ENCODE data around the gene VWF. TPM values are rescaled to one million over a fixed set of nuclear protein-coding genes. Genes with fewer than 3 reads are reported as not detected.
"Not testable (repeated sequence)": the region's sequence is repeated elsewhere in the genome, so short reads cannot be mapped to it uniquely, and the experiment has no call there.

VWF gene
- total RNA-seq, 1 experiment from 2014 or later = 0.03 TPM

- no peaks in the 10 kb centered on the region for H3K9me3 ChIP-seq
- H3K27me3 ChIP-seq = no peaks in the 10 kb centered on the region
- no peak overlapping the region for H3K4me3 ChIP-seq
- H3K36me3 ChIP-seq = no peaks in the 10 kb centered on the region
- DNase-seq = no peak
These were observed 3.5 kb downstream of the VWF start for GRCh38 chr12:6120796-6121473.

DNA sequence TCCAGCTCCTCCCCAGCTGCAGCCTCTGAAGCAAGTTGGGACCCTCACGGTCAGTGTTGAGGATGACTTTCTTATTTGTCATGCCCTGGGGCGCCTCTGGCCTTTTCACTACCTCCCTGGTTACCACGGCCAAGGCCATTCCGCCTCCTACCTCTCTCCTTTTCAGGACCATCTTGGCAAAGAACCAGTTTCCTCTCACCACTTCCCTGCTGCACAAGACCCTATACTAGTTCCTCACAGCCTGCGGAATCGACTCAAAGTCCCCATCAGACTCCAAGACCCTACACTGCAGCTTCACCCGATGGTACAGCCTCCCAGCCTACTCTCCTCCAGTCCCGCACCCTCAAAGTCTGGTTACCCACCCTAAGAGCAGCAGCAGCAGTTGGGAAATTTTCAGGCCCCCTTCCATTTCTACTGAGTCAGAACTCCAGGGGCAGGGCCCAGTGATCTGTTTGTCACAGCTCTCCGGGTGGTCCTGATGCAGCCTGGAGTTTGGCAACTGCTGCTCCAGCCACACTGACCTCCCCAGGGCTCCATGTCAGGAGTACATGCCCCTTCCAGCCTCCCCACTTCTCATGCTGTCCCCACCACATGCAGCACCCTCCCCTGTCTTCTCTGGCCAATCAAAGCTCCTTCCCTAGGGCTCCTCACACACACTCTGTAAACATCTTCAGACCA is 5.4 kb downstream of the VWF start:
- DNase-seq = peak; percentile 24
- Histone ChIP-seq H3K36me3 (no peaks in the 10 kb centered on the region), H3K9me3 (no peaks in the 10 kb centered on the region), H3K4me3 (no peak overlapping the region), H3K27me3 (no peaks in the 10 kb centered on the region)

DNA sequence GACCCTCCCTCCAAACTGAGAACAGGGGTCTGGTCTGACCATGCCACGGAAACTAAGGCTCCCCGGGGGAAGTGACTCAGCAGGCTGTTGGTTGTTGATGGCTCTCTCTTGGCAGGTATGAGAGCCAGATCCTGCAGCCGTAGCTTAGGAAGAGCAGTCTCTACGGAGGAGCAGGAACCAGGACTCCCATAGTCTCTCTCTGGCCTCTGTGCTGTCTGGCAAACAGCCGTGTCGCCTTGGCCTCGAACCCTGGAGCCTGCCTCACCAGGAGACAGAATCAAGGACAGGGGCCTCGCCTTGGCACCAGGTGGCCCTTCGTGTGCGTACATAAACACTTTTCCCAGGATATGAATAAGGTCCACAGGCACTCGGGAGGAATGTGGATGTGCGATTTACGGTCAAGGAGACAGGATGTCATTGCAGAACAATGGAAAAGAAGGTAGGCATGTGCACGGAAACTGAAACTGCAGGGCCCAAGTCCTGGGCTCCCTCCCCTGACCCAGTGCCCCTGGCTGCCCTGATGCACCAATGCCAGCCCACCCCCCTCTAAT is 7.9 kb downstream of the VWF start:
- H3K9me3 ChIP-seq = no peaks in the 10 kb centered on the region
- no peaks in the 10 kb centered on the region for H3K36me3 ChIP-seq
- H3K4me3 ChIP-seq = no peak overlapping the region
- DNase-seq = peak; percentile 28
- no peaks in the 10 kb centered on the region for H3K27me3 ChIP-seq

DNA sequence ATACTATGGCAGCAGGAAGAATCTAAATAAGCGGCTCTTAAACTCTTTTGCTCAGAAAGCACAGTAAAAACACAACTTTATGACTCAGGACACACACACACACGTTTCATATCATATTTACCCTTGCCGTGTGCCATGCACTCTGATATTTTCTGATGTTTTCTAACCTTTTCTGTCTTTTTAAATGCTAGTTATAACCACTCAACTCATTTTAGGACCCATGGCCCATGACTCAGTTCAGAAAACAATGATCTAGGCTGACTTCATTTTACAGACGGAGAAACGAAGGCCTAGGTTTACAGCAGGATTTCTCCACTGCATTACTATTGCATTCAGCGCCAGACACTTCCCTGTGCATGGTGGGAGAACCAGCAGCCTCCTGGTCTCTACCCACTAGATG is 9.1 kb downstream of the VWF start:
- Histone ChIP-seq H3K36me3 (no peaks in the 10 kb centered on the region), H3K4me3 (no peak overlapping the region), H3K9me3 (peaks cover 2% of the 10 kb centered on the region), H3K27me3 (no peaks in the 10 kb centered on the region)
- DNase-seq = no peak

GRCh38 chr12:6114476-6114870 is 10.0 kb downstream of the VWF start:
- no peak overlapping the region for H3K4me3 ChIP-seq
- no peaks in the 10 kb centered on the region for H3K36me3 ChIP-seq
- no peaks in the 10 kb centered on the region for H3K27me3 ChIP-seq
- no peak for DNase-seq
- peaks cover 11% of the 10 kb centered on the region for H3K9me3 ChIP-seq

- Histone ChIP-seq H3K4me3 (no peak overlapping the region), H3K9me3 (peaks cover 11% of the 10 kb centered on the region), H3K36me3 (no peaks in the 10 kb centered on the region), H3K27me3 (no peaks in the 10 kb centered on the region)
- no peak for DNase-seq
These were observed 10.6 kb downstream of the VWF start for GRCh38 chr12:6113691-6114475.

- H3K9me3 ChIP-seq = peaks cover 11% of the 10 kb centered on the region
- DNase-seq = no peak
- no peaks in the 10 kb centered on the region for H3K27me3 ChIP-seq
- H3K36me3 ChIP-seq = no peaks in the 10 kb centered on the region
- H3K4me3 ChIP-seq = no peak overlapping the region
These were observed 12.5 kb downstream of the VWF start for GRCh38 chr12:6112004-6112403.

GRCh38 chr12:6110006-6110405 is 14.5 kb downstream of the VWF start:
- peaks cover 11% of the 10 kb centered on the region for H3K9me3 ChIP-seq
- no peaks in the 10 kb centered on the region for H3K27me3 ChIP-seq
- H3K4me3 ChIP-seq = no peak overlapping the region
- DNase-seq = peak; percentile 15
- H3K36me3 ChIP-seq = no peaks in the 10 kb centered on the region

- DNase-seq = no peak
- no peaks in the 10 kb centered on the region for H3K27me3 ChIP-seq
- H3K36me3 ChIP-seq = no peaks in the 10 kb centered on the region
- peaks cover 11% of the 10 kb centered on the region for H3K9me3 ChIP-seq
- H3K4me3 ChIP-seq = no peak overlapping the region
These were observed 18.3 kb downstream of the VWF start for GRCh38 chr12:6106218-6106617.

DNA sequence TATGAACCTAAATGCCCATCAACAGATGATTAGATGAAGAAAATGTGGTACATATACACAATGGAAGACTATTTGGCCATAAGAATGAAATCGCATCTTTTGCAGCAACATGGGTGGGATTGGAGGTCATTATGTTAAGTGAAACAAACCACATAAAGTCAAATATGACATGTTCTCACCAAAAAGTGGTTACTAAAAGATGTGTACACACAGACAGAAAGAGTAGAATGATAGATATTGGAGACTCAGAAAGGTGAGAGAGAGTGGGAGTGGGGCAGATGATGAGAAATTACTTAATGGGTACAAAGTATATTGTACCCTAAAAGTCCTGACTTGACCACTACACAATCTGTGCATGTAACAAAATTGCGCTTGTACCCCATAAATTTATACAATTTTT is 19.6 kb downstream of the VWF start:
- no peaks in the 10 kb centered on the region for H3K27me3 ChIP-seq
- H3K36me3 ChIP-seq = no peaks in the 10 kb centered on the region
- H3K9me3 ChIP-seq = peaks cover 6% of the 10 kb centered on the region
- DNase-seq = no peak
- no peak overlapping the region for H3K4me3 ChIP-seq

DNA sequence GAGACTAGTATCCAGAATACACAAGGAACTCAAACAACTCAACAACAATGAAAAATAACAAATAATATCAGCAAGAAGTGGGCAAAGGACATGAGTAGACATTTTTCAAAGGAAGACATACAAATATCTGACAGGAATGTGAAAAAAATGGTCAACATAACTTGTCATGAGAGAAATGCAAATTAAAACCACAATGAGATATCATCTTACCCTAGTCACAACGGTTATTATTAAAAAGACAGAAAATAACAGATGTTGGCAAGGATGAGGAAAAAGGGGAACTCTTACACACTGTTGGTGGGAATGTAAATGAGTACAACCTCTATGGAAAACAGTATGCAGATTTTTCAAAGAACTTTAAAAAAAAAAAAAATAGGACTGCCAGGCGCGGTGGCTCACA is 20.4 kb downstream of the VWF start:
- no peak for DNase-seq
- H3K36me3 ChIP-seq = no peaks in the 10 kb centered on the region
- H3K4me3 ChIP-seq = no peak overlapping the region
- no peaks in the 10 kb centered on the region for H3K27me3 ChIP-seq
- H3K9me3 ChIP-seq = 0 out of 2 replicates have a peak, but pooled peaks cover 3% of the 10 kb centered on the region

GRCh38 chr12:6102021-6102420 is 22.4 kb downstream of the VWF start:
- not testable (repeated sequence) for H3K4me3 ChIP-seq, H3K36me3 ChIP-seq, H3K9me3 ChIP-seq, DNase-seq, H3K27me3 ChIP-seq

DNA sequence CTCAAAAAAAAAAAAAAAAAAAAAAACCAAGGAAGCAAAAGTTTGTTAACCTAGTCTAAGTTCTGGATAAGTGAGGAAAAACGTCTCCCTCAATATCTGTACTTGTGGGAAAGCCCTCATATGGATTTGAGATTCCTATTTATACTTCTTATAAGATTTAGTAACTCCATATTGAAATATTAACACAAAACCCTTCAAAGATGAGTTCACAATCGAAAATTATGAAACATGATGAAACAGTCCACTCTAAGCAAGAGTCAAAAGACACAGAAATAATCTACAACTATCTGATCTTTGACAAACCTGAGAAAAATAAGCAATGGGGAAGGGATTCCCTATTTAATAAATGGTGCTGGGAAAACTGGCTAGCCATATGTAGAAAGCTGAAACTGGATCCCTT is 25.2 kb downstream of the VWF start:
- no peaks in the 10 kb centered on the region for H3K27me3 ChIP-seq
- DNase-seq = no peak
- H3K9me3 ChIP-seq = 0 out of 2 replicates have a peak, but pooled peaks cover 3% of the 10 kb centered on the region
- no peak overlapping the region for H3K4me3 ChIP-seq
- H3K36me3 ChIP-seq = no peaks in the 10 kb centered on the region

DNA sequence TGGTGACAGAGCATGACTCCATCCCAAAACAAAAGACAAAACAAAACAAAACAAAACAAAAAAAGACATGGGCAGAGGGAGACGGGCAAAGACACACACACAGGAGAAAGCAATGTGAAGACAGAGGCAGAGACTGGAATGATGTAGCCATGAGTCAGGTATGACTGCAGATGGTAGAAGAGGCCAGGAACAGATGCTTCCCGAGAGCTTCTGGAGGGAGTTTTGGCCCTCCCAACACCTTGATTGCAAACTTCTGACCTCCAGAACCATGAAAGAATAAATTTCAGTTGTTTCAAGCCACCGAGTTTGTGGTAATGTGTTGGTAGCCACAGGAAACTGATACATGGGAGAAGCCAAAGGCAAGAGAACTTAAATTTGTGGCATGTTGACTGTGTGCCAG is 27.1 kb downstream of the VWF start:
- Histone ChIP-seq H3K9me3 (0 out of 2 replicates have a peak, but pooled peaks cover 3% of the 10 kb centered on the region), H3K4me3 (no peak overlapping the region), H3K27me3 (no peaks in the 10 kb centered on the region), H3K36me3 (no peaks in the 10 kb centered on the region)
- DNase-seq = peak; percentile 68

GRCh38 chr12:6096527-6096926 is 27.9 kb downstream of the VWF start:
- no peaks in the 10 kb centered on the region for H3K27me3 ChIP-seq
- DNase-seq = no peak
- H3K4me3 ChIP-seq = no peak overlapping the region
- H3K36me3 ChIP-seq = no peaks in the 10 kb centered on the region
- 0 out of 2 replicates have a peak, but pooled peaks cover 3% of the 10 kb centered on the region for H3K9me3 ChIP-seq

DNA sequence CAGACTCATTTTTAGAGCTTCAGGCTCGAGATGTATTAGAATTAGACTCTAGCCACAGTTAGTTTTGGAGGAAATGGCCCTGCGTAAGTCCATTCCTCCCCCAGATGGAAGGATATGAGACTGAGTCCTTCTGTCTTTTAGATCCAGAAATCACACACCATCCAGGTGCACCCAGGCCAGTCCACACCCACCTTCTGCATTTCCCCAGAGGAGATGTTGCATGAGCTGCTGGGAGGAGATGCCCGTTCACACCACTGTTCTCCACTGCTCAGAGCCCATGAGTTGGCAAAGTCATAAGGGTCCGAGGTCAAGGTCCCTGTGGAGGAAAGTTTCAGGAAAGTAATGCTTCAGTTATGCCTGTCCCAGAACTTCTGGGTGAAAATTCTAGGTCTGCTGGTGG is 29.2 kb downstream of the VWF start:
- Histone ChIP-seq H3K4me3 (no peak overlapping the region), H3K36me3 (no peaks in the 10 kb centered on the region), H3K27me3 (no peaks in the 10 kb centered on the region), H3K9me3 (no peaks in the 10 kb centered on the region)
- DNase-seq = no peak

DNA sequence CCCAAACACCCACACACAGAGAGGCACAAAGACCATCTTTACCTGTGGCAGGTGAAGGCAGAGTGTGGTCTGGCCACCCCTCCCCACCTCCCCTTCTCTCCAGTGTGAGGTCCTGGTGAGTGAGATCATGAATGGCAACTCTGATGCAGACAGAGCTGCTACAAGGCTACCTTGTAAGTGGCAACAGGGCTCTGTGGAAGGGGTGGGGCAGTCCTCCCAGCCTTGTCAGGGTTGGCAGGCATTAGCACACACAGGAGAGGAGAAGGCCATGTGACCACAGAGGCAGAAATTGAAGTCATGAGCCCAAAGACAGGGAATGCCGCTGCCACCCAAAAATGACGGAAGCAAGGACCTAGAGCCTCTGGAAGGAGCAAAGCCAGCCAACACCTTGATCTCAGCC is 30.7 kb downstream of the VWF start:
- Histone ChIP-seq H3K36me3 (no peaks in the 10 kb centered on the region), H3K4me3 (no peak overlapping the region), H3K9me3 (no peaks in the 10 kb centered on the region), H3K27me3 (no peaks in the 10 kb centered on the region)
- DNase-seq = peak; percentile 35
